Prostate gland (tissue), 2 donors: ENCODE results near the gene ACADM. TPM values are rescaled to one million over a fixed set of nuclear protein-coding genes. Genes with fewer than 3 reads are reported as not detected.
"Not testable (repeated sequence)": the region's sequence is repeated elsewhere in the genome, so short reads cannot be mapped to it uniquely, and the experiment has no call there.

Source experiments
- DNase-seq: peaks from one replicate; pipeline ENCODE4 v3.0.0-alpha.2; 2019; ENCODE audit warnings: low spot score
- H3K27ac ChIP-seq, 2 donors: fragments of 200-600 bp; sonication (generic); 2 replicates each; pipeline ENCODE4 v1.5.1; 2017 to 2019
- H3K27me3 ChIP-seq: fragments of 200-600 bp; sonication (generic); replicated peaks from 2 replicates; pipeline ENCODE4 v1.5.1; 2019; ENCODE audit not compliant: insufficient read depth
- H3K36me3 ChIP-seq, 2 donors: fragments of 200-600 bp; sonication (generic); 1 replicate in 1 of 2; 2 replicates in 1 of 2; pipeline versions ENCODE4 v1.5.1 to v1.8.1; 2017 to 2019
- H3K4me1 ChIP-seq: fragments of 200-600 bp; sonication (generic); replicated peaks from 2 replicates; pipeline ENCODE4 v1.5.1; 2019
- H3K4me3 ChIP-seq, 2 donors: fragments of 200-600 bp; sonication (generic); 2 replicates each; pipeline ENCODE4 v1.5.1; 2017 to 2019
- H3K9me3 ChIP-seq: fragments of 200-600 bp; sonication (generic); 2 replicates; pipeline ENCODE4 v1.5.1; 2017
- POLR2A ChIP-seq: fragments of 450-650 bp; IDR thresholded peaks from one replicate; pipeline ENCODE4 v1.6.1; 2016; ENCODE audit warnings: antibody characterized with exemption, mild to moderate bottlenecking
- POLR2AphosphoS5 ChIP-seq: sonication (generic); formaldehyde crosslinking; IDR thresholded peaks from one replicate; pipeline ENCODE4 v1.6.1; 2017; ENCODE audit warnings: antibody characterized with exemption
- WGBS: methylation state at CpG from one replicate; pipeline ENCODE4 v1.1.5; 2018; 5-methylcytosine and 5-hydroxymethylcytosine counted together
- intact Hi-C: fragments of 100-400 bp; cut with DNase I; formaldehyde crosslinking; loops from one replicate; pipeline ENCODE4 v1.14.2; 2022
- total RNA-seq, 2 donors: library from RNA; depleted of rRNA; stranded (reverse); fragments of >200 nt; gene quantifications; one replicate each; pipeline ENCODE4 v1.1.0, GENCODE V29; 2016
- TF ChIP-seq, protein P1 (sequence below), 4 experiments: fragments of 200-600 bp in 2 of 4; fragments of 450-650 bp in 2 of 4; sonication (generic) in 2 of 4; IDR thresholded peaks; 1 replicate in 3 of 4; 2 replicates in 1 of 4; pipeline ENCODE4 v1.5.1; 2016 to 2019; ENCODE audit warnings: antibody characterized with exemption in 4 of 4, mild to moderate bottlenecking in 2 of 4, moderate library complexity in 2 of 4

ACADM gene
- total RNA-seq, 2 donors from 2014 or later = 45.4 to 49.4 TPM

DNA sequence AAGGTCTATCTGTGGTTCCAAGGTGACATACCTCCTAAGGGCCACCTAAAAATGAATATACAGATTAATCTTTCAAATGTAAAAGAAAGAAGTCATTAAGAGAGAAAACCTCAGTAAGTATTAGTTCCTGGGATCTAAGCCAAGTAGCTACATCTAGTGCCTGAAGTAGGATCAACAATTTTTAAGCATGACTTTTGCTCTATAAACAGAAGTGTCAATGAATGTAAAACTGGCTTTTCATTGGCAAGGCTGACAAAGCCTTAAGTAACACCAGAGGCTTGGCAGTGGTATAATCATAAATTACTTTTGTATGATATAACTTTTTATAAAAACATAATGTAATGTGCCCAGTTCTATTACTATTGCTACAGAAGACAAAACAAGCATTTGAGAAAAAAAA is 12.2 kb upstream of the ACADM start:
- no peaks in the 10 kb centered on the region for H3K9me3 ChIP-seq
- DNase-seq = no peak
- H3K4me1 ChIP-seq = no peaks in the 10 kb centered on the region
- TF ChIP-seq POLR2A (no peak), POLR2AphosphoS5 (no peak)
- TF ChIP-seq, protein P1, sequence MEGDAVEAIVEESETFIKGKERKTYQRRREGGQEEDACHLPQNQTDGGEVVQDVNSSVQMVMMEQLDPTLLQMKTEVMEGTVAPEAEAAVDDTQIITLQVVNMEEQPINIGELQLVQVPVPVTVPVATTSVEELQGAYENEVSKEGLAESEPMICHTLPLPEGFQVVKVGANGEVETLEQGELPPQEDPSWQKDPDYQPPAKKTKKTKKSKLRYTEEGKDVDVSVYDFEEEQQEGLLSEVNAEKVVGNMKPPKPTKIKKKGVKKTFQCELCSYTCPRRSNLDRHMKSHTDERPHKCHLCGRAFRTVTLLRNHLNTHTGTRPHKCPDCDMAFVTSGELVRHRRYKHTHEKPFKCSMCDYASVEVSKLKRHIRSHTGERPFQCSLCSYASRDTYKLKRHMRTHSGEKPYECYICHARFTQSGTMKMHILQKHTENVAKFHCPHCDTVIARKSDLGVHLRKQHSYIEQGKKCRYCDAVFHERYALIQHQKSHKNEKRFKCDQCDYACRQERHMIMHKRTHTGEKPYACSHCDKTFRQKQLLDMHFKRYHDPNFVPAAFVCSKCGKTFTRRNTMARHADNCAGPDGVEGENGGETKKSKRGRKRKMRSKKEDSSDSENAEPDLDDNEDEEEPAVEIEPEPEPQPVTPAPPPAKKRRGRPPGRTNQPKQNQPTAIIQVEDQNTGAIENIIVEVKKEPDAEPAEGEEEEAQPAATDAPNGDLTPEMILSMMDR (IDR thresholded peaks at IDR 0.05) = no peak
- no peaks in the 10 kb centered on the region for H3K27me3 ChIP-seq
- H3K4me3 ChIP-seq = no peak overlapping the region
- H3K27ac ChIP-seq = no peak overlapping the region
- intact Hi-C loops = no loop called here
- H3K36me3 ChIP-seq = no peaks in the 10 kb centered on the region

DNA sequence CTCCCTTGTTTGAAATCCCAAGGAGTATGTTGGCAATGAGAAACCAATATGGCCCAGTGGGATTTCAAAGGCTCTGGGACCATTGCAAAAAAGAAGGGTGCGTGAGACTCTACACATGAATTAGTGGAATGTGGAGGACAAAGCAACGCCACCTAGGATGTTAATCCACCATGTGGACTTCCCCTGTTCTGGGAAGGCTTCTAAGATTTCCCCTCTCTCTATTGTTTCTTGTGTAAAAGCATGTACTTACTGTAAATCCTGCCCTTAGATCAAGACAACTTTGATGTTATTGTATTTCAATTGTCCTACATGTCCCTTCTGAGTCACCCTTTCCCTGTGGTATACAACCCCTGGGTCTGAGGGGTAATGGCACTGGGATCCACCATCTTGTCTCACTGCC is 4.7 kb upstream of the ACADM start:
- H3K4me3 ChIP-seq = no peak overlapping the region
- TF ChIP-seq POLR2A (no peak), POLR2AphosphoS5 (no peak)
- TF ChIP-seq, protein P1 (IDR thresholded peaks at IDR 0.05) = no peak
- H3K36me3 ChIP-seq = no peaks in the 10 kb centered on the region
- no peak overlapping the region for H3K27ac ChIP-seq
- no peak for DNase-seq
- H3K27me3 ChIP-seq = no peaks in the 10 kb centered on the region
- no peaks in the 10 kb centered on the region for H3K9me3 ChIP-seq
- WGBS = 84% methylated on average over 2 of the region's 2 CpGs
- no peaks in the 10 kb centered on the region for H3K4me1 ChIP-seq
- intact Hi-C loops = loop anchor here (5.0 kb wide), 1 partner anchor 67 kb away; the partner anchor contains the start of gene RABGGTB

DNA sequence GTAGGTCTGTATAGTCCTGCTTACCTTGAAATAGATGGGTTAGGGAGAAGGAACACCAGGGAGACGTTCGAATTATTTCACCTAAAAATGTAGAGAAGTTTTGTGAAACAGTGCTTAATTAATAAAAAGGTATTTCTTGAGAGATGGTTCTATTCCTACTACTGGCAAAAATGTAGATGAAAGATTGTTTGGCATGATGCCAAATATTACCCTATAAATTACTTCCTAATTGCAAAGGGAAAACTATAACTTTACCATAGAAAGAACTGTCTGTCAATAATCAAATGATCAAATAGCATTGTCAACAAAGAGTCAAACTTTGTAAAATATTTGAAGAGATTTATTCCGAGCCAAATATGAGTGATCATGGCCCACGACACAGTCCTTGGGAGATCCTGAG is 4.2 kb upstream of the ACADM start:
- 93% methylated on average over 4 of the region's 4 CpGs for WGBS

DNA sequence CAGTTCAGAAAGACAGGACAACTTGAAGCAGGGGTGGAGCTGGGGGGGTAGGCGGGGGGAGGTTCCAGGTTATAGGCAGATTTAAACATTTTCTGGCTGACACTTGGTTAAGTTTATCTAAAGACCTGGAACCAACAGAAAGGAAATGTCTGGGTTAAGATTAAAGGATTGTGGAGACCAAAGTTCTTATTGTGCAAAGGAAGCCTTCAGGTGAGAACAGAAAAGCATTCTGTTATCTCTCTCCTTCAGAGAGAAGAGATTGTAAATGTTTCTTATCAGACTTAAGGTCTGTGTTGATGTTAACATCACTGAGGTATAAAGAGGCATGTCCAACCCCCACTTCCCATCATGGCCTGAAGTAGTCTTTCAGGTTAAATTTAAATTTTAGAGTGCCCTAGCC is 3.7 kb upstream of the ACADM start:
- H3K9me3 ChIP-seq = no peaks in the 10 kb centered on the region
- no peak for DNase-seq
- TF ChIP-seq, protein P1 (IDR thresholded peaks at IDR 0.05) = no peak
- TF ChIP-seq POLR2AphosphoS5 (no peak), POLR2A (no peak)
- H3K27me3 ChIP-seq = no peaks in the 10 kb centered on the region
- intact Hi-C loops = loop anchor here (5.0 kb wide), 1 partner anchor 66 kb away; the partner anchor contains the start of gene RABGGTB
- no peaks in the 10 kb centered on the region for H3K4me1 ChIP-seq
- H3K4me3 ChIP-seq = no peak overlapping the region
- H3K36me3 ChIP-seq = no peaks in the 10 kb centered on the region
- no peak overlapping the region for H3K27ac ChIP-seq
- WGBS = 86% methylated on average over 1 of the region's 1 CpG

More for the DNA sequence above, 4.2 kb upstream of the ACADM start:
- Histone ChIP-seq H3K27me3 (no peaks in the 10 kb centered on the region), H3K4me1 (no peaks in the 10 kb centered on the region), H3K4me3 (no peak overlapping the region), H3K9me3 (no peaks in the 10 kb centered on the region), H3K36me3 (no peaks in the 10 kb centered on the region), H3K27ac (no peak overlapping the region)
- no peak for DNase-seq
- intact Hi-C loops = loop anchor here (5.0 kb wide), 1 partner anchor 67 kb away; the partner anchor contains the start of gene RABGGTB
- TF ChIP-seq, protein P1 (IDR thresholded peaks at IDR 0.05) = no peak
- TF ChIP-seq POLR2AphosphoS5 = no peak
- no peak for TF ChIP-seq POLR2A

DNA sequence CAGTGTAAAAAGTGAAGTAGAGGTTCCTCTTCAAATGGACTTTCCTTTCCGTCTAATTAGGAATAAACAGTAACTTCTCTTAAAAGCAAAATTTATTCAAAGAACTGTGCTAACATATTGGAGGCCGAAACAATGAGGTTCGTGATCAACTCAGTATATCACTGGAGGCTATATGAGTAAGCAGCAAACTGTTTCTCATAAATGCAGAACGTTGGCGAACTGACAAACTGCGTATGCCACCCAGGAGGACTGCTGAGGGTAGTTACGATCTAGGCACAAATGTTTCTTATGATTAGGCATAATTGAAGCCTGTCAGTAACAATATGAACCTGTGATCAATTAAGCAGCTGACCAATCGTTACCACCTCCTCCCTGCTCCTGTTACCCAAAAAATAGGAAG is 2.3 kb upstream of the ACADM start:
- intact Hi-C loops = loop anchor here (5.0 kb wide), 1 partner anchor 65 kb away; the partner anchor contains the start of gene RABGGTB
- DNase-seq, H3K27ac ChIP-seq, H3K36me3 ChIP-seq, H3K4me3 ChIP-seq, H3K9me3 ChIP-seq, H3K27me3 ChIP-seq, H3K4me1 ChIP-seq: not testable (repeated sequence)
- WGBS = 82% methylated on average over 8 of the region's 8 CpGs
